Measurements from ENCODE around the gene NTSR1.

NTSR1 gene

GRCh38 chr20:62663145-62664018, 45.3 kb upstream of the NTSR1 start:
- TF ChIP-seq CTCF (IDR thresholded peaks at IDR 0.05; ENCODE audit: insufficient read depth, missing control alignments): no peak
- DNase-seq (ENCODE audit: insufficient read length, low spot score) (no peak), FAIRE-seq (no peak)

- no peak for DNase-seq (ENCODE audit: insufficient read length, low spot score)
- no peak for FAIRE-seq
- no peak for TF ChIP-seq CTCF (IDR thresholded peaks at IDR 0.05; ENCODE audit: insufficient read depth, missing control alignments)
These were observed 44.3 kb upstream of the NTSR1 start for GRCh38 chr20:62664019-62664971.

- FAIRE-seq: no peak
- DNase-seq (ENCODE audit: insufficient read length, low spot score): no peak
- TF ChIP-seq CTCF (IDR thresholded peaks at IDR 0.05; ENCODE audit: insufficient read depth, missing control alignments): no peak
These were observed 43.4 kb upstream of the NTSR1 start for GRCh38 chr20:62665153-62665754.

GRCh38 chr20:62665826-62666735, 42.6 kb upstream of the NTSR1 start:
- TF ChIP-seq CTCF (IDR thresholded peaks at IDR 0.05; ENCODE audit: insufficient read depth, missing control alignments): no peak
- DNase-seq (ENCODE audit: insufficient read length, low spot score) (no peak), FAIRE-seq (no peak)

- FAIRE-seq: no peak
- no peak for DNase-seq (ENCODE audit: insufficient read length, low spot score)
- no peak for TF ChIP-seq CTCF (IDR thresholded peaks at IDR 0.05; ENCODE audit: insufficient read depth, missing control alignments)
These were observed 41.7 kb upstream of the NTSR1 start for GRCh38 chr20:62666736-62667529.

Measured in D721Med (cell line).